Lower leg skin (tissue), 4 donors: ENCODE data around the gene GTSF1L. TPM values are rescaled to one million over a fixed set of nuclear protein-coding genes. Genes with fewer than 3 reads are reported as not detected.

Experiments used
- DNase-seq, 2 donors: peaks; one replicate each; pipeline ENCODE4 v3.0.0-alpha.2; 2019; ENCODE audit warnings: low spot score in 2 of 2
- H3K4me3 ChIP-seq: fragments of 200-600 bp; sonication (generic); 2 replicates; pipeline ENCODE4 v1.5.1; 2017; ENCODE audit warnings: mild to moderate bottlenecking, low read depth; ENCODE audit not compliant: poor library complexity, severe bottlenecking
- CTCF ChIP-seq, 3 donors: fragments of 450-650 bp; IDR thresholded peaks; one replicate each; pipeline ENCODE4 v1.5.1; 2016; ENCODE audit warnings: antibody characterized with exemption in 3 of 3, mild to moderate bottlenecking in 3 of 3, moderate library complexity in 2 of 3
- POLR2A ChIP-seq, 2 donors: fragments of 450-650 bp; IDR thresholded peaks; one replicate each; pipeline ENCODE4 v1.6.1; 2016 to 2017; ENCODE audit warnings: antibody characterized with exemption in 2 of 2, mild to moderate bottlenecking in 1 of 2, moderate library complexity in 1 of 2
- WGBS, 2 donors: methylation state at CpG; one replicate each; pipeline ENCODE4 v1.1.5; 2018; 5-methylcytosine and 5-hydroxymethylcytosine counted together
- intact Hi-C: fragments of 100-400 bp; cut with DNase I; formaldehyde crosslinking; loops from one replicate; pipeline ENCODE4 v1.15.0; 2023; ENCODE audit warnings: low total_unique reads
- total RNA-seq, 4 donors: library from RNA; depleted of rRNA; stranded (reverse); fragments of >200 nt; gene quantifications; one replicate each; pipeline ENCODE4 v1.1.0, GENCODE V29; 2016

Gene GTSF1L
- total RNA-seq, 4 donors from 2014 or later = not detected

GRCh38 chr20:43755851-43756250 is 29.0 kb upstream of the GTSF1L start:
- H3K4me3 ChIP-seq = no peak overlapping the region
- intact Hi-C loops = no loop called here
- no peak for TF ChIP-seq CTCF (IDR thresholded peaks at IDR 0.05)
- TF ChIP-seq POLR2A (IDR thresholded peaks at IDR 0.05) = no peak
- no peak for DNase-seq
- WGBS, 2 donors = 88 to 90% methylated on average over 8 of the region's 8 CpGs

GRCh38 chr20:43755390-43755789 is 28.6 kb upstream of the GTSF1L start:
- intact Hi-C loops = no loop called here
- no peak for DNase-seq
- TF ChIP-seq POLR2A (IDR thresholded peaks at IDR 0.05) (no peak), CTCF (IDR thresholded peaks at IDR 0.05) (no peak)

DNA sequence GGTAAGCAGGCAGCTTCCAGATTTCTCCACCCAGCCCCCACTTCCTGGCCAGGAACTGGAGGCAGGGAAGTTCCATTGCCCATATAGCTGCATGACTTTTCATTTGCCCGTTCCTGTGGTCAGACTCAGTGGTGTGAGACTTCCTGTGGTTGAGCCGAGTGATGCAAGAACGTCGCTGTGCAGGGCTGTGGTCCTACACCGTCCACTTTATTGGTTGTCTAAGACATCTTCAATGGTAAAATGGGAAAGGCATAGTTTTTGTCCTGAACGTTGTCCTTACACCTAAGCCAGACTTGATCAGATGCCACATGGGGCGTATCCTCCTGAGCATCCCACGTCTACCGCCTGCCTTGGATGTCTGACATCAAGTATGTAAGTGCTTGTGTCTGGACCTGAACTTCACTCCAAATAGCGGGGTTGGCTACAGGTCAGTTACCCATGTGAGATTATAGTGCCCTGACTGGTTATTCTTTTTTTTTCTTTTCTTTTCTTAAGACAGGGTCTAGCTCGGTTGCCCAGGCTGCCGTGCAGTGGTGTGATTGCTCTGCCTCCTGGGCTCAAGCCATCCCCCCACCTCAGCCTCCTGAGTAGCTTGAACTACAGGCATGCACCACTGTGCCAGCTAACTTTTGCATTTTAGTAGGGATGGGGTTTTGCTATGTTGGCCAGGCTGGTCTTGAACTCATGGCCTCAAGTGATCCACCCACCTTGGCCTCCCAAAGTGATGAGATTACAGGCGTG is 25.9 kb upstream of the GTSF1L start:
- H3K4me3 ChIP-seq = no peak overlapping the region
- 74 to 76% methylated on average over 13 of the region's 13 CpGs for whole genome bisulfite sequencing, 2 donors
- intact Hi-C loops = no loop called here
- peak in 1 of 2 donors; percentile 24 for DNase-seq
- TF ChIP-seq POLR2A (IDR thresholded peaks at IDR 0.05) (no peak), CTCF (IDR thresholded peaks at IDR 0.05) (no peak)

More at GRCh38 chr20:43755390-43755789, 28.6 kb upstream of the GTSF1L start:
- H3K4me3 ChIP-seq = no peak overlapping the region
- 79 to 84% methylated on average over 7 of the region's 7 CpGs for WGBS, 2 donors

DNA sequence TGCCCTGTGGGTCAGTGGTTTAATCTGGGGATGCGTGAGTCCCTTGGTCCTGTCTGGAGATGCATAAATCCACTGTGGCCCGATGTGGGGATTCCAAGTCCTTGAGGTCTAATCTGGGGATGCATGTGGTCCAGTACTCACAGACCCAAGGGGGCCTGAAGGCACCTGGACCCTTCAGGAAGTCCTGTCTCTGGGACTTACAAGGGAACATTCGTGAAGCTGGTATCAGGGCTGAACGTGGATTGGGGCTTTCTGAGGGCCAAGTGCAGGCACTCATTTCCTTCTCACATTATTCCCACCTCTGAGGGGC is 25.2 kb upstream of the GTSF1L start:
- DNase-seq = no peak
- no peak for TF ChIP-seq CTCF (IDR thresholded peaks at IDR 0.05)
- TF ChIP-seq POLR2A (IDR thresholded peaks at IDR 0.05) = no peak
- WGBS, 2 donors = 76 to 77% methylated on average over 4 of the region's 4 CpGs
- H3K4me3 ChIP-seq = no peak overlapping the region
- intact Hi-C loops = no loop called here

DNA sequence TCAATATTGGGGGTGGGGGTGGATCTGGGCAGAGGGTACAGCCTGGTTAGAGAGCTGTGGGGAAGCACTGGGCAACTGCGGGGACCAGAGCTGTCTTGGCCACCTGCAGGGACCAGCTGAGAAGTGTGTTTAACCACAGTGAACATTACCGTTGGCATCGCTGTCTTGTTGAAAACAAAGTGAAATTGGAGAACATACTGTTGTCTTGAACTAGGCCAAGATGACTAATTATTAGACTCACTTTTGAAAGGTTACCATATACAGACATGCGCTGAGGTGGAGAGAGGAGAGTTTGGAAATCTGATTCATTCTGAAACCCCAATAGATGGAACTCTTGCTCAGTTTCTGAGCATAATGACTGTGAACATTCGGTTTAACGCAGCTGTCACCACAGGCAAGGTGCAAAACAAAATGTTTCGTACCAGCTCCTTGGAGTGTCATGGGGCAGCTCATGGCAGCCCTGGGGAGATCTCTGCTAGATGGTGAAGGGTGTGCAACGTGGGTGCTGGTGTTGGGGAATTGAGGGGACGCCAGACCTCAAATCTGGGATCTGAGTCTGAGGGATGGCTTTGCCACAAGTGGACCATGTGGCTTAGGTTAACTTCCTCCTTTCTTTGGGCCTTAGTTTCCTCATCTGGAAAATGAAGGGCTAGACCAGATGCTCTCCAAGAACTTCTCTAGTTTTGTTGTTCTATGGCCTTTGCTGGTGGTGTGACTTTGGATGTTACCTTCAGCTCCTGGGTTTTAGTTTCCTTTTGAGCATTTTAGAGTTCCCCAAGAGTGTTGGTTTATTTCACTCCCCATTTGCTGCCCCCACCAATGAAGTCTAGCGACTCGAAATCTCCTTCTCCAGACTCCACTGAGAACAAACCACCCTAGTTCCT is 24.6 kb upstream of the GTSF1L start:
- intact Hi-C loops = no loop called here
- DNase-seq = no peak
- no peak overlapping the region for H3K4me3 ChIP-seq
- WGBS, 2 donors = 76 to 83% methylated on average over 11 of the region's 11 CpGs
- no peak for TF ChIP-seq CTCF (IDR thresholded peaks at IDR 0.05)
- no peak for TF ChIP-seq POLR2A (IDR thresholded peaks at IDR 0.05)
